Measurements from ENCODE around the gene DCAF10. TPM values are rescaled to one million over a fixed set of nuclear protein-coding genes. Genes with fewer than 3 reads are reported as not detected.

Gene DCAF10
- total RNA-seq, 2 experiments from 2014 or later, result 7.2 to 7.5 TPM

- peaks cover 0 to 4% of the 10 kb centered on the region in 2 experiments for H3K27me3 ChIP-seq (ENCODE audit: control insufficient read depth in 1 of 2, insufficient read depth in 2 of 2, low read length in 2 of 2)
- H3K9me3 ChIP-seq (ENCODE audit: control insufficient read depth in 1 of 2, insufficient read depth in 1 of 2, low read length in 2 of 2), result no peaks in the 10 kb centered on the region
- H3K4me3 ChIP-seq (ENCODE audit: low read length), result no peak overlapping the region
- Mint-ChIP-seq H3K27ac (no peak overlapping the region), H3K27me3 (no peaks in the 10 kb centered on the region), H3K36me3 (ENCODE audit: low read depth) (peaks cover 23% of the 10 kb centered on the region), H3K4me3 (no peak overlapping the region), H3K4me1 (ENCODE audit: low read depth) (peaks cover 37% of the 10 kb centered on the region), H3K9me3 (no peaks in the 10 kb centered on the region)
- no peak for TF ChIP-seq CTCF (IDR thresholded peaks at IDR 0.05)
- DNase-seq (peak in 1 of 14 experiments; percentile 28), ATAC-seq (ENCODE audit: poor library complexity) (no peak)
- H3K4me1 ChIP-seq (ENCODE audit: insufficient read depth, low read length), result peaks cover 23% of the 10 kb centered on the region
- intact Hi-C loops (cut with DNase I, micrococcal nuclease), result loop anchor here in 1 of 2 experiments (5.0 to 10.0 kb wide), 2 partner anchors 278 to 365 kb away; partner anchors contain the start of genes GRHPR and SHB
- H3K27ac ChIP-seq (ENCODE audit: low read depth in 1 of 2, low read length in 2 of 2), result no peak overlapping the region
- peaks cover 17% of the 10 kb centered on the region for H3K36me3 ChIP-seq (ENCODE audit: insufficient read depth, low read length)
- POLR2A ChIA-PET, result no interaction called here
- CTCF ChIA-PET, result no interaction called here
Measured at GRCh38 chr9:37787059-37787458, 13.5 kb upstream of the DCAF10 start.

DNA sequence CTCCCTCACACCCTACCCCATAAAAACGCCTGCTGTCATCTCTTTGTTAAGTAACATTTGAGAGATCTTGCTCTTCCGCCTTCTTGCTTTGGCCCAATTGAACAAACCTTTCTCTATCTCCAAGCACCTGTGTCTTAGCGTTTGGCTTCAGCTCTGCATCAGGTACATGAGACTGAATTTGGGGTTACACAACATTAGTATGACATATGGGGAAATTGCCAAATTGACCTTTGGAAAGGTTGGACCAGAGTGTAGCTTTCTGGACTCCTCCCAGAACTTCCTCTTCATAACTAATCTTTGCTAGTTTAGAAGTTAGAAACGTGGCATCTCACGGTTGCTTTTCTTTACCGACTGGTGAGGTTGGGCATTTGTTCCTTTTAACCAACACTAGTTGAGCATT, 12.3 kb upstream of the DCAF10 start:
- no peak for TF ChIP-seq CTCF (IDR thresholded peaks at IDR 0.05)
- Histone ChIP-seq H3K4me3 (ENCODE audit: low read length) (no peak overlapping the region), H3K4me1 (ENCODE audit: insufficient read depth, low read length) (peaks cover 16% of the 10 kb centered on the region), H3K27ac (ENCODE audit: low read depth in 1 of 2, low read length in 2 of 2) (no peak overlapping the region), H3K36me3 (ENCODE audit: insufficient read depth, low read length) (peaks cover 5% of the 10 kb centered on the region), H3K27me3 (ENCODE audit: control insufficient read depth in 1 of 2, insufficient read depth in 2 of 2, low read length in 2 of 2) (peaks cover 0 to 4% of the 10 kb centered on the region in 2 experiments), H3K9me3 (ENCODE audit: control insufficient read depth in 1 of 2, insufficient read depth in 1 of 2, low read length in 2 of 2) (no peaks in the 10 kb centered on the region)
- no peaks in the 10 kb centered on the region for H3K9me3 Mint-ChIP-seq
- peak overlapping the region; percentile 78 for H3K27ac Mint-ChIP-seq
- peak overlapping the region; percentile 80 for H3K4me3 Mint-ChIP-seq
- DNase-seq (no peak), ATAC-seq (ENCODE audit: poor library complexity) (no peak)
- peaks cover 10% of the 10 kb centered on the region for H3K36me3 Mint-ChIP-seq (ENCODE audit: low read depth)
- ChIA-PET CTCF (no interaction called here), POLR2A (no interaction called here)
- H3K27me3 Mint-ChIP-seq, result no peaks in the 10 kb centered on the region
- intact Hi-C loops (cut with DNase I, micrococcal nuclease), result loop anchor here in 1 of 2 experiments (5.0 to 10.0 kb wide), 2 partner anchors 276 to 366 kb away; partner anchors contain the start of genes GRHPR and SHB
- peaks cover 24% of the 10 kb centered on the region for H3K4me1 Mint-ChIP-seq (ENCODE audit: low read depth)

DNA sequence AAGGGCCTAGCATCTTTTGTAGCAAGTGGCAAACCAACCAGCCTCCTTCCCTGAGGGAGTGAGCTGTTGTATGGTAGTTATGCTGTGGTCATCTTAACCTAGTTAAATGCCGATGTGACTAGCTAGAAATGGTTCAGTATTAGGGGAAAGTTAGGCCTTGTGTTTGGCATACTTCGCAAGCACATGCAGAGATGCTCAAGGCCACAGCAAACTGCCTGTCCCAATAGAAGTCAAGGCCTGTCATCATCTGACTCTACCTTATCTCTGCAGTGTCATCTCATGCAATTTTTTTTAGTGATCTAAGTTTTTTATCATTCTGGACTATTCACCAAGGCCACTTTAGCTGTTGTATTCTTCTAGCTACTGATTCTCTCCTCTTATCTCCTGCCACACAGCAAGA, 10.5 kb upstream of the DCAF10 start:
- Mint-ChIP-seq H3K36me3 (ENCODE audit: low read depth) (peaks cover under 1% of the 10 kb centered on the region), H3K27ac (no peak overlapping the region), H3K4me3 (no peak overlapping the region), H3K9me3 (no peaks in the 10 kb centered on the region), H3K27me3 (no peaks in the 10 kb centered on the region), H3K4me1 (ENCODE audit: low read depth) (peaks cover 8% of the 10 kb centered on the region)
- TF ChIP-seq CTCF (IDR thresholded peaks at IDR 0.05), result no peak
- no peak overlapping the region for H3K27ac ChIP-seq (ENCODE audit: low read depth in 1 of 2, low read length in 2 of 2)
- peaks cover 6% of the 10 kb centered on the region for H3K4me1 ChIP-seq (ENCODE audit: insufficient read depth, low read length)
- ATAC-seq (ENCODE audit: poor library complexity), result no peak
- no peak overlapping the region for H3K4me3 ChIP-seq (ENCODE audit: low read length)
- POLR2A ChIA-PET, result no interaction called here
- H3K36me3 ChIP-seq (ENCODE audit: insufficient read depth, low read length), result no peaks in the 10 kb centered on the region
- intact Hi-C loops (cut with DNase I, micrococcal nuclease), result no loop called here
- H3K9me3 ChIP-seq (ENCODE audit: control insufficient read depth in 1 of 2, insufficient read depth in 1 of 2, low read length in 2 of 2), result no peaks in the 10 kb centered on the region
- DNase-seq, result no peak
- CTCF ChIA-PET, result no interaction called here
- peaks cover 0 to 4% of the 10 kb centered on the region in 2 experiments for H3K27me3 ChIP-seq (ENCODE audit: control insufficient read depth in 1 of 2, insufficient read depth in 2 of 2, low read length in 2 of 2)
